Epithelial cell of esophagus (primary cell): ENCODE results near the gene ABCA3.

Experiments used
- DNase-seq: peaks from one replicate; pipeline ENCODE4 v3.0.0; 2010; ENCODE audit warnings: low read depth
- H3K4me3 ChIP-seq: 2 replicates; pipeline ENCODE4 v1.5.1; 2011; ENCODE audit warnings: mild to moderate bottlenecking, low read length, control low read depth
- TF ChIP-seq, protein P1 (sequence below): IDR thresholded peaks from 2 replicates; pipeline ENCODE4 v1.5.1; 2011; ENCODE audit warnings: low read depth, mild to moderate bottlenecking, low read length, control low read depth, inconsistent platforms; ENCODE audit not compliant: insufficient read depth; ENCODE audit errors: missing control alignments

The ABCA3 gene

DNA sequence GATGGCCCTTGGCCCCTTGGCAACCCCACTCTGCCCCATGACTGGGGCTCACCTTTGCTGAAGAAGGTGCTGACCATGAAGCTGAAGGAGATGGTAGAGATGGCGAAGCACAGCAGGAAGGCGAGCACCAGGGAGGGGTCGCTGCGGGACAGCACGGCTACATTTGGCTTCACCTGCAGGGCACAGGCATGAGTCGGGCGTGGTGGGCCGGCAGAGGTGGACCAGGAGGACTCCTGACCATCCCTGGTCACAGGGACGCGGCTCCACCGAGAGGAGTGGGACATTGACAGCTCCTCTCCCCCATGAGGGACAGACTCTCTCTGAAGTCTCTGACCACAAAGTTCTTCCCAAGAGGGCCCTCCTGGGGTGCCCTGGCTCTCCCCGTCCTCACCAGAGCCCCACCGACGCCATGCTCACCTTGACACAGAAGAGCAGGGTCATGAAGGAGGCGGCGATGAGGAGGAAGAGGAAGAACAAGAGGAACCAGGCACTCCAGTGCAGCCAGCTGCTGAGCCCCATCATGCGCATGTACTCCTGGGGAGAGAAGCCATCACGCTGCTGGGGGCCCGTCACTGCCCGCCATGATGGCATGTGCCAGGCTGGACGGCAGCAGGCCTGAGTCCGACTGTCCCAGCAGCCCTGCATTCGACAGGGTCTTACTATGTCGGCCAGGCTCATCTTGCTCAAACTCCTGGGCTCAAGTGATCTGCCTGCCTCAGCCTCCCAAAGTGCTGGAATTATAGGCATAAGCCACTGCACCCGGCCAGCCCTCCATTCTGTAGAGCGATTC lies 23.1 kb downstream of the ABCA3 start:
- no peak for DNase-seq
- no peak overlapping the region for H3K4me3 ChIP-seq
- TF ChIP-seq, protein P1, sequence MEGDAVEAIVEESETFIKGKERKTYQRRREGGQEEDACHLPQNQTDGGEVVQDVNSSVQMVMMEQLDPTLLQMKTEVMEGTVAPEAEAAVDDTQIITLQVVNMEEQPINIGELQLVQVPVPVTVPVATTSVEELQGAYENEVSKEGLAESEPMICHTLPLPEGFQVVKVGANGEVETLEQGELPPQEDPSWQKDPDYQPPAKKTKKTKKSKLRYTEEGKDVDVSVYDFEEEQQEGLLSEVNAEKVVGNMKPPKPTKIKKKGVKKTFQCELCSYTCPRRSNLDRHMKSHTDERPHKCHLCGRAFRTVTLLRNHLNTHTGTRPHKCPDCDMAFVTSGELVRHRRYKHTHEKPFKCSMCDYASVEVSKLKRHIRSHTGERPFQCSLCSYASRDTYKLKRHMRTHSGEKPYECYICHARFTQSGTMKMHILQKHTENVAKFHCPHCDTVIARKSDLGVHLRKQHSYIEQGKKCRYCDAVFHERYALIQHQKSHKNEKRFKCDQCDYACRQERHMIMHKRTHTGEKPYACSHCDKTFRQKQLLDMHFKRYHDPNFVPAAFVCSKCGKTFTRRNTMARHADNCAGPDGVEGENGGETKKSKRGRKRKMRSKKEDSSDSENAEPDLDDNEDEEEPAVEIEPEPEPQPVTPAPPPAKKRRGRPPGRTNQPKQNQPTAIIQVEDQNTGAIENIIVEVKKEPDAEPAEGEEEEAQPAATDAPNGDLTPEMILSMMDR = no peak

DNA sequence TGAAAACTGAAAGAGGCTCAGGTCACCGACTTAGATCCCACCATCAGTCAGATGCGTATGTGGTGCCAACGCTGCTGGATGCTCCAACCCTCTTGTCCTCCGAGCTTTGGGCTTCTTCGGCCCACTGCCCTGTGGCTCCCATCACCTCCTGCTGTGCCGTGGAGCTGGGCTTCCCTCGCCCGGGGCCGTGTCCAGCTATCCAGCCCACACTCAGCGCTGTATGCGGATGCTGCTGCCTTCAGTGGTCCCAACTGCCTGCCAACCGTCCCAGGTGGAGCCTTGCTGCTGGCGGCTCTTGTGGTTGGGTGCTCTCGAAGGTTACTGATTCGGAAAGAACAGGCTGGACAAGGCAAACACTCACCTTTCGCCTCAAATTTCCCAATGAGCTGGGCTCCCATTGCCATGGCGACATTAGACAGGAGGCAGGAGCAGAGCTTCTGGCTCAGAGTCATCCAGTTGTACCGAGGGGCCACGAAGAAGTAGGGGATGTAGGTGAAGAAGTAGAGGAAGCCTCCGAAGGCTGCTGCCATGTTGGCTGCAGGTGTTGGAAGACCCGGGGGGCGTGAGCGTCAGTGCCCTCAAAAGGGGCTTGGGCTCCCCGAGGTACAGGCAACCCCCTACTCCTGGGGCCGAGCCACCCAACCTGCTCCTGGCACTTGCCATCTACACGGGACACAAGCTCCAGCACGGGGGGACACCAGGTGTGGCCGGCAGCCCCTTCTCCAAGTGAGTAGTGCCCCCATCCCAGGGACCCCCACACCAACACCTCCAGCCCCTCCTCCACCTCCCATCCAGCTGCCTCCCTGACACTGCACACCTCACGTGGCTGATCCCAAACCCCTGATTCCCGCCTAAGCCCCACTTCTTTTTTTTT lies 32.2 kb downstream of the ABCA3 start:
- TF ChIP-seq, protein P1 = no peak
- no peak for DNase-seq
- no peak overlapping the region for H3K4me3 ChIP-seq

DNA sequence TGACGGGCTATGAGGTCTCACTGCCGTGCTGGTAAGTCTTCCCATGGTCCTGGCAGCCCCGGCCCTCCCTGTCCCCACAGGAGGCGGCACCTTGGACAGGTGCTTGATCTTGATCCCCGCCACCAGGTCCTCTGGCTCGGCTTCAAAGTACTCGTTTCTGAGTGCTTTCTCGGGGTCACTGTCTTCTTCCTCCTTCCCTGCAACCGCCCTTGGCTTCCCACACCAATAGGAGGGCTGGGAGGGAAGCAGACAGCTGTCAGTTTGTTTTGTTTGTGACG lies 40.7 kb downstream of the ABCA3 start:
- TF ChIP-seq, protein P1 = no peak
- no peak overlapping the region for H3K4me3 ChIP-seq
- no peak for DNase-seq

DNA sequence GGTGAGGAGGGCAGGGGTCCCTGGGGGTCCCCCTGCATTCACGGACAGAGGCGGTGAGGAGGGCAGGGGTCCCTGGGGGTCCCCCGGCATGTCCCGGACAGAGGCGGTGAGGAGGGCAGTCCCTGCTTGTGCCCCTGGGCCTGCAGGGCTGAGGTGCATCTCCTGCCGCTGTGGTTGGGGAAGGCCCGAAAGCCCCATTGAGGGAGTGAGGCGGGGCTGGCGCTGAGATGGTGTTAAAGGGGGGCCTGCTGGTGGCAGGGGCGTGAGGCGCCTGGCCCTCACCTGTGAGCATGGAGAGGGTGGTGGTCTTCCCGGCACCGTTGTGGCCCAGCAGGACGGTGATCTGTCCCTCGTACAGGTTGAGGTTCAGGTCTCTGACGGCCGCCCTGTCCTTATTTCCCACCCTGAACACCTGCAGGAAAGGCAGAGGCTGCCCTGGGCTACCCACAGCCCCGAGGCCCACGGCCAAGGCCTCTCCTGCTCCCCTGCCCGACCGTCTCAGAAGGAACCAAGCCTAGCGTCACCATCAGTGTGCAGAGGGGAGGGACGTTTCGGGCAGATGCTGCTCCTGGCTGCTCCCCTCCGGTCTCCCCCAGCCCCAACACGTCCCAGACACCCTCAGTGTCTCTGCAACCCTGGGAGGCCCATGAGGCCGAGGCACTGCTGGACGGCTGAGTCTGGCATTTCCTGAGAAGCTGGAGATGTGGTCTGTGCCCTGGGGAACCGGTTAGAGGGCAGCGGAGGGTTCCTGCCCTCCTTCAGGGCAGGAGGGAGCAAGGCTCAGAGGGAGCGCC lies 41.2 kb downstream of the ABCA3 start:
- TF ChIP-seq, protein P1 = no peak
- DNase-seq = no peak
- no peak overlapping the region for H3K4me3 ChIP-seq

DNA sequence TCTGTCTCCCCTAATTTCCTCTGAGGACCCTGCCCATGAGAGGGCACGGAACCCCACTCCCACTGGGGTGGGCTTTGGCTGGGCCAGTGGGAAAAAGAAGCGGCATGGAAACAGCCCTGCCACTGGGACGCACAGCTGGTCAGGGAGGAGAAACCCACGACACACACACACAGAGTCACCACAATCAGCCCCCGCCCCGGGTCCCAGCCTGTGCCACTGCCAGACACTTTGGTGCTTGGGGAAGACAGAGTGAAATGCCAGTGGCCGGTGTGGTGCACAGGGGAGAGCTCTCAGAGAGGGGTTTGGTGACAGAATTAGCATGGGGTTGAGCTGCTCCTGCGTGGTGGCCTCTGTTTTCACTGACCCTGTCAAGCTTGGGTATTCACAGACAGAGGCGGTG lies 41.9 kb downstream of the ABCA3 start:
- TF ChIP-seq, protein P1 = no peak
- no peak for DNase-seq
- no peak overlapping the region for H3K4me3 ChIP-seq

DNA sequence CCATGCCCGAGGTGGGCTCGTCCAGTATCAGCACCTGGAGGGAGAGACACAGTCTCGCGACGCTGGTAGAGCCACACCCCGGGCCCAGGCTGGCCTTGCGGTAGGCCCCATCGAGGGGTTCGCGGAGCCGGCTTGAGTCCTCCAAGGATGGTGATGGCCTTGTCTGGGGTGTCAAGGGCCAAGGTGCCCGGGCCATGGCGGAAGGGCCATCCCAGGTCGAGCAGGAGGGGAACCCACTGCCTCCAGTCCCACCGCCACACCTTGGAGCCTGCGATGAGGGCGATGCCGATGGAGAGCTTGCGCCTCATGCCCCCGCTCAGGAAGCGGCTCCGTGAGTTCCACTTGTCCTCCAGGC lies 43.0 kb downstream of the ABCA3 start:
- TF ChIP-seq, protein P1 = no peak
- DNase-seq = no peak
- no peak overlapping the region for H3K4me3 ChIP-seq
